Astrocyte of the cerebellum (primary cell): ENCODE measurements around the gene PPM1N.

ENCODE experiments used
- DNase-seq: peaks from one replicate; pipeline ENCODE4 v3.0.0-alpha.2; 2011; ENCODE audit warnings: low read depth
- H3K4me3 ChIP-seq: 2 replicates; pipeline ENCODE4 v1.5.1; 2011; ENCODE audit warnings: mild to moderate bottlenecking, low read depth, low read length, moderate library complexity
- in situ Hi-C: cut with HindIII; loops from 2 replicates; pipeline ENCODE4 v1.10.0; 2017; ENCODE audit warnings: low sequenced_read_pairs
- TF ChIP-seq, protein P1 (sequence below): IDR thresholded peaks from 2 replicates; pipeline ENCODE4 v1.5.1; 2012; ENCODE audit warnings: low read length, low read depth, moderate library complexity, mild to moderate bottlenecking; ENCODE audit errors: missing control alignments

The PPM1N gene

DNA sequence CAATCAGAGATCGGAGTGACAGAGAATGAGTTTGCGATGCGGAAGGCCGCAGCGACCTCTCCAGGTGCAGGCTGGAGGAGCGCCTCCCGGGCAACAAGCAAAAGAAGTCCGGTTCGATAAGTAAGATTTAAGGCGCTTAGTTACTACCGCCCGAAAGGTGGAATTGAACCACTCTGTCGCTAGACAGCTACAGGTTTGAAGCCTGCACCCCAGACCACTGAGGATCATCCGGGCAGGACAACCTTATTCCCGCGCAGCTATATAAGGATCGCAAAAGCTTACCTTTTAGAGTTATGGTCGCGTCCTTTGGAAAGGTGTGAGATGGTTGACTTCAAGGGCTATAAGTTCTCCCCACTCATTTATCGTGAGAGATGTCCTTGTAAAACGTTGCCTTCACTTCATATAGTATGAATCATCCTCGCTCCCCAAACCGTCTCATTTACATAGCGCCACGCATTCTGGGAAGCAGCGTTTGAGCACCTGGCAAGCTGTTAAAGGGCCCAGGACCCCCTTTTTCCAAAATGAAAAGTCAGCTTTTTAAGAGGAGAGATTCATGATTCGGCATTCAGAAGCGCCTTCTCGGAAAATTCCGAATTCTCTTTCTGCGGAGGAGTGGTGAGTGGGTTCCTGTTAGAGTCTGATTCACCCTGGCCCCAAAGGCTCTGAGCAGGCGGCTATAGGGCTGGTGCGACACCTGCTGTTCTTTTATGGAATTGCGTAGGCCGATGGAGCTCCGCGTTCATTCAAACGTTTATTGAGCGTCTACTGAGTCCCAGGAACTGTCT lies 19.6 kb upstream of the PPM1N start:
- peak overlapping the region; percentile 43 for H3K4me3 ChIP-seq
- in situ Hi-C loops: no loop called here
- DNase-seq: peak; percentile 86
- TF ChIP-seq, protein P1, sequence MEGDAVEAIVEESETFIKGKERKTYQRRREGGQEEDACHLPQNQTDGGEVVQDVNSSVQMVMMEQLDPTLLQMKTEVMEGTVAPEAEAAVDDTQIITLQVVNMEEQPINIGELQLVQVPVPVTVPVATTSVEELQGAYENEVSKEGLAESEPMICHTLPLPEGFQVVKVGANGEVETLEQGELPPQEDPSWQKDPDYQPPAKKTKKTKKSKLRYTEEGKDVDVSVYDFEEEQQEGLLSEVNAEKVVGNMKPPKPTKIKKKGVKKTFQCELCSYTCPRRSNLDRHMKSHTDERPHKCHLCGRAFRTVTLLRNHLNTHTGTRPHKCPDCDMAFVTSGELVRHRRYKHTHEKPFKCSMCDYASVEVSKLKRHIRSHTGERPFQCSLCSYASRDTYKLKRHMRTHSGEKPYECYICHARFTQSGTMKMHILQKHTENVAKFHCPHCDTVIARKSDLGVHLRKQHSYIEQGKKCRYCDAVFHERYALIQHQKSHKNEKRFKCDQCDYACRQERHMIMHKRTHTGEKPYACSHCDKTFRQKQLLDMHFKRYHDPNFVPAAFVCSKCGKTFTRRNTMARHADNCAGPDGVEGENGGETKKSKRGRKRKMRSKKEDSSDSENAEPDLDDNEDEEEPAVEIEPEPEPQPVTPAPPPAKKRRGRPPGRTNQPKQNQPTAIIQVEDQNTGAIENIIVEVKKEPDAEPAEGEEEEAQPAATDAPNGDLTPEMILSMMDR: peak; percentile 97

DNA sequence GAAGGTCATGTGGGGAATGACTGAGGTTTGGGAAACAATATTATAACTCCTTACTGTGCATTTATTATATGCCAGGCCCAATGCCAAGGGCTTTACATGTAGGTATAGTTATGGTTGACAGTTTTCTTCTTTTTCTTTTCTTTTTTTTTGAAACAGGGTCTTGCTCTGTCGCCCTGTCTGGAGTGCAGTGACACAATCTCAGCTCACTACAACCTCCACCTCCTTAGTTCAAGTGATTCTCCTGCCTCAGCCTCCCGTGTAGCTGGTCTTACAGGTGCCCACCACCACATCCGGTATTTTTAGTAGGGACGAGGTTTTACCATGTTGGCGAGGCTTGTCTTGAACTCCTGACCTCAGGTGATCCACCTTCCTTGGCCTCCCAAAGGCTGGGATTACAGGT lies 15.2 kb upstream of the PPM1N start:
- no peak for DNase-seq
- TF ChIP-seq, protein P1: no peak
- no peak overlapping the region for H3K4me3 ChIP-seq
- in situ Hi-C loops: no loop called here

DNA sequence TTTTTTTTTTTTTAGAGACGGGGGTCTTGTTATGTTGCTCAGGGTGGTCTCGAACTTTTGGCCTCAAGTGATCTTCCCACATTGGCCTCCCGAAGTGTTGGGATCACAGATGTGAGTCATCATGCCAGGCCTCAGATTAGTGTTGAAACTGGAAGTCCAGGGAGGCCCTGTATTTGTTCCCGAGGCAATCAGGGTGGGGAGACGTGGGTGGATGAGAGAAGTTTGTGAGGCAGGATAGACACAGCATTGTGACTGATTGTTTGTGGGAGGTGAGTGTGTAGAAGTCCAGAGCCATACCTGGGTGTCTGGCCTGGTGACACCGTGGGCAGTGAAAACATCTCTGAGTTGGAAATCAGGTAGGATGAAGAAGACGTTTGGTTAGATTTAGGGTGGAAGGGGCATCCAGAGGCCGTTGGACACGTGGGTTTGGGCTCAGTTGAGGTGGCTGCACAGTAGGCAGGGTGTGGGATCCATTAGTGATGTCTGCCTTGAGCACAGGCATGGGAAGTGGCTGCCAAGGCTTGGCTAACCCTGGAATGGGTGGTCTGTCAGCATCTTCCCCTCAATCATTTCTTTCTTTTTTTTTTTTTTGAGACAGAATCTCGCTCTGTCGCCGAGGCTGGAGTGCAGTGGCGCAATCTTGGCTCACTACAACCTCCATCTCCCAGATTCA lies 13.8 kb upstream of the PPM1N start:
- TF ChIP-seq, protein P1: no peak
- no peak for DNase-seq
- in situ Hi-C loops: no loop called here
- no peak overlapping the region for H3K4me3 ChIP-seq

DNA sequence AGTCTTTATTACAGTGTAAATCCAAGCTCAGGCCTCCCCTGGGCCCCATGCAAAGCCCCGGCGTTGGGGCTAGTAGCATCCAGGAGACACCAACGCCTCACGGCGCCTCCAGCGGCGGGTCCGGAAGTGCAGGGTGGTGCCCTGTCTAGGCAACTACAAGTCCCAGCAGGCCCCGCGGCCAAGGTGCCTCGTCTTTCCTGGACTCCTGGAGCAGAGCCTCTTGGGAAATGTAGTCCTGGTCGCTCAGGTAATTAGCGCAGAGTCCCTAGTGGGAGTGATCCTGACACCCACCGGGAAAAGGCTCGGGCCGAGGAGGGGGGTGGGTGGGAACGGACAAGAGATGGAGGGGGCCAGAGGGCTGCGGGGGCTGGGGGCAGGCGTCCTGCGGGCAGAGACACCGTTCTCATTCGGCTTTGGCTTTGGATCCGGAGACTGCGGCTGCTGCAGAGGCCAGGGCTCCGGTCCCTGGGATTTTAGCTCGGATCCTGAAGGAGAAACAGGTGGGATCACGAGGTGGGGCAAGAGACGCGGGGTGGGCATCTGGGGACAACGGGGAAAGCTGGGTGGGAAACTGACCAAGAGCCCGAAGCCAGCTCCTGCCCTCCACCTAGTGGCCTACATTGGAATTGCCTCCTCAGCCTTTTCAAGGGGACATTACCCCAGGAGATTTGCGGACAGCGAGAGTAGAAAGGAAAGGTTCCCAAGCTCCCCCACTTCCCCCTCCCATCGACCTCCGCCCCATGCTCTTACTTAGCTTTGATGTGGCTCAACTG lies 12.8 kb upstream of the PPM1N start:
- TF ChIP-seq, protein P1: peak; percentile 87
- peak overlapping the region; percentile 57 for H3K4me3 ChIP-seq
- DNase-seq: peak; percentile 92
- in situ Hi-C loops: no loop called here

DNA sequence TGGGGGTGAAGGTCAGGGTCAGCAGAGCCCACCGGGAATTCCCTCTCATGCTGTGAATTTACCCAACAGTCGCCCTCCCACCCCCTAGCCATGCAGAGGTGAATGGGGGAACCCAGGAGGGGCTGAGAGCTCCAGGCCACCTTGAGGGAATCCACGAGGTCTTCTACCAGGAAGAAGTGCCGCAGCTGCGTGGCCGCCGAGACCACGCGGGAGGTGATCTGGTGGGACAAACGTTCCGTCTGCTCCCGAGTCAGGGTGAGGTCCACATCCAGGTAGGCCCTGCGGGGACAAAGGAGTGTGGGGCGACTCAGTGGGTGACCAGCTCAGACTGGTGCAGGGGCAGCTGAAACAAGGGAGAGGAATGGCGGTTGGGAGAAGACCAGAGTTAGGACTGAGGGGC lies 9.5 kb upstream of the PPM1N start:
- in situ Hi-C loops: no loop called here
- DNase-seq: no peak
- TF ChIP-seq, protein P1: no peak
- H3K4me3 ChIP-seq: no peak overlapping the region

DNA sequence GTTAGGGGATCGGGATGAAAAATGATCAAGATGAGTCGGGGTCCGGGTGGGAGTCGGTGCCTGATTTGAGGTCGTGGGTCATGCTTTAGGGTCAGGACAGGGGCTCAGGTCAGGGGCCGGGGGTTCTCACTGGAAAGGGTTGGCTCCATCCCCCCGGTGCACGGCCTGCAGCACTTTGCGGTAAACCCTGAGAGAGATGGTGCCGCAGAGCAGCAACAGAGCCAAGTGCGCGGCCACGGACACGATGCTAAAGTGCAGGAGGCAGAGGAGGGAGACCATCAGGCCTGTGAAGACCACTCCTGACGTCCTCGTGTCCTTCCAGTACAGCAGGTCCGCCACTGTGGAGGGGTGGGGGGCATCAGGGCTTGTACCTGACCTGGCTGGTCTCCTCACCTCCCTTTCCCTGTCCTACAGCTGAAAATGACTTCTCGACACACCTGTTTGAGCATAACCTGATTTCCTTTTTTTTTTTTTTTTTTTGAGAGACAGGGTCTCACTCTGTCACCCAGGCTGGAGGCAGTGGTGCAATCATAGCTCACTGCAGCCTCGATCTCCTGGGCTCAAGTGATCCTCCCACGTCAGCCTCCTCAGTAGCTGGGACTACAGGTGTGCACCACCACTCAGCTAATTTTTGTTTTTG lies 8.9 kb upstream of the PPM1N start:
- in situ Hi-C loops: no loop called here
- DNase-seq: no peak
- H3K4me3 ChIP-seq: no peak overlapping the region
- TF ChIP-seq, protein P1: no peak
